IPS-NIHi7 (cell line): Measurements from ENCODE around the gene TFCP2.

ENCODE experiments used
- DNase-seq: peaks from one replicate; pipeline ENCODE4 v3.0.0; 2012; ENCODE audit warnings: mixed read lengths; ENCODE audit errors: extremely low spot score

Gene TFCP2

DNA sequence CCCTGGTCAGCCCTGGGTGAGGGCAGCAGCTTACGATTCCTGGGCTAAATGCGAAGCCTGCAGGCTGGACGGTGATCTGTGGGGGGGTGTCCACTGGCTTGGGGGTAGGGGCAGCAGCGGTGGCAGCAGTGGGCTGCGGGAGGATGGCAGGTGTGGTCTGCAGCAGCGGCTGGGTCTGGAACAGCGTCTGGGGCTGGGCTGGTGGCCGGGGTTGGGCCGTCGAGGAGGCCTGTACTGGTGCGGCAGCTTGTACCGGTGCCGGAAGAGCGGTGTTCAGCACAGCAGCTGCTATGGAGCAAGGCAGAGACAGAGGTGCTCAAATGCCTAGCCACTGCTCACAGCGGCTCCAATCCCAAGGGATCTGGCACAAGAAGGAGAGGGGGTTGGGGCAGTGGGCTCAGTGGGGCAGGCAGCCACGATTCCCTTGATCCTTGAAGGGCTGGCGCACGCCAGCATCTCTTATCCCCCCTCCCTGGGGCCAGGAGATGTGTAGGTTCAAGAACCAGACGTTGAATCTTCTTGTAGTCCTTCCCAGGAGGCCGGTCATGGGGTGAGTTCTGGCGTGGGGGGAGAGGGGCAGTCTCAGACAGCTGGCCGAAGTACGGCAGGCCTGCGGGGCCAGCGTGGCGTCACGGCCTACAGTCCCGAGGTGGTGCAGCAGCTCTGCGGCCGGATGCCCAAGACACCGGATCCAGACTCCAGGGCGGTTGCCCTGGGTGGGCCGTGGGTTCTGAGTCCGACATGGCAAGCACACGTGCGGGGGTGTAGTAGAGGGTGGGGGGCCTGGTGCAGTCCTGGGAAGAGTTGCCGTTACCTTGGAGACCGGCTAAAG lies 25.0 kb upstream of the TFCP2 start:
- no peak for DNase-seq

GRCh38 chr12:51196547-51196946 lies 23.6 kb upstream of the TFCP2 start:
- no peak for DNase-seq

GRCh38 chr12:51195841-51196240 lies 22.9 kb upstream of the TFCP2 start:
- DNase-seq = no peak

- DNase-seq = no peak
Measured at GRCh38 chr12:51192284-51192671, 19.3 kb upstream of the TFCP2 start.

- no peak for DNase-seq
Measured at GRCh38 chr12:51191516-51192283, 18.8 kb upstream of the TFCP2 start.

GRCh38 chr12:51190820-51191219 lies 17.9 kb upstream of the TFCP2 start:
- no peak for DNase-seq

DNA sequence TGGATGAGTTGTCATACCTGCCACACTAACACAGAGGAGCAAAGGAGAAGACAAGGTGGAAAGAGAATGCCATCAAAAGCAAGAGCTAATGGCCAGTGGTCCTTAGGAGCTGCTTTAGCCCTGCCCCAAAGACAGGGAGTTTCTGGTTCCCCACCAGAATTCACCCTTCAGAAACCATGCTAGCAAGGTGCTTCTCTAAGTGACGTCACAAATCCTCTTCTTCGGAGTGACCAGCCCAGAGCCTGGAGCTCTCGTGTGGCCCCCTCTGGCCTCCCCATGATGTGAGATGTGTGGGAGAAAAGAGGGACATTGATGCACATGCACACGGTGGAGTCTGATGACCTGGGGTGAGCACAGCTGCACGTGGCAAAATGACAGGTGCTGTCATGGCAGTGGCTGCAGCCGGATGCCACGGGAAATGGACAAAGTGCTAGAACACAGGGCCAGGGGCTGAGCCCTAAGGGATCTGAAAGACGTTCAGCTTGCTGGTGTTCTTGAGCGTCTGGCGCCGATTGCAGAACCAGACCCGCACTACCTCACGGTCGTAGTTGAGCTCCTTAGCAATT lies 16.9 kb upstream of the TFCP2 start:
- DNase-seq = no peak

DNA sequence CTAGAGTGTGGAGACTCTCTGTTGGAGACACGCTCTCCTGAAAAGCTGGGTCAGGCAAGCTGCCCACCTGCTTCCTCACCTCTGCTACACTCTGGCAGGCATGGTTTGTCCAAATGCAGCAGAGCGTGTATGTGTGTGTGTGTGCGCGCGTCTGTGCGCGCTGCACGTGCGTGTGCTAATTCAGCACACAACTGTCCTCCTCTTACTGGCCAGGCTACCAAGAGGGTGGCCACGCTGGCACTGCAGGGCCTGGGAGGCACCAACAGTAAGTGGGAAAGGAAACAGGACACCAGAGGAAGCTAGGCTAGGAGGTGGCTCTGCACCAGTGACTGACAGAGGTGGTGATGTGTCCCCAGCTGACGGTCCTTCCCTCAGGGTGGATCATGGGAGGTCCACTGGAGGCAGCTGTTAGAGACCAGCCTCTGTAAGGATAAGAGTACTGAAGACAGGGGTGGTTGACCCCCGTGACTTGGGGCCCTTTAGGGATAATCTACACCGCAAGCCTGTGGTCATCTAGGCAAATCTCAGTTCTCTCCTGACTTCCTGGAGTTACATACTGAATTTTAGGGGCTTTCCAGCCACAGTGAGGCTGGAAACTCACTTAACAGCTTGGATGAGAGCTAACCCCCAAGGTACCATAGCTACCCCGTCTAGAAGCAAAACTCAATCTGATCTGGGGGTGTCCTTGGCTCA lies 15.6 kb upstream of the TFCP2 start:
- DNase-seq = no peak

DNA sequence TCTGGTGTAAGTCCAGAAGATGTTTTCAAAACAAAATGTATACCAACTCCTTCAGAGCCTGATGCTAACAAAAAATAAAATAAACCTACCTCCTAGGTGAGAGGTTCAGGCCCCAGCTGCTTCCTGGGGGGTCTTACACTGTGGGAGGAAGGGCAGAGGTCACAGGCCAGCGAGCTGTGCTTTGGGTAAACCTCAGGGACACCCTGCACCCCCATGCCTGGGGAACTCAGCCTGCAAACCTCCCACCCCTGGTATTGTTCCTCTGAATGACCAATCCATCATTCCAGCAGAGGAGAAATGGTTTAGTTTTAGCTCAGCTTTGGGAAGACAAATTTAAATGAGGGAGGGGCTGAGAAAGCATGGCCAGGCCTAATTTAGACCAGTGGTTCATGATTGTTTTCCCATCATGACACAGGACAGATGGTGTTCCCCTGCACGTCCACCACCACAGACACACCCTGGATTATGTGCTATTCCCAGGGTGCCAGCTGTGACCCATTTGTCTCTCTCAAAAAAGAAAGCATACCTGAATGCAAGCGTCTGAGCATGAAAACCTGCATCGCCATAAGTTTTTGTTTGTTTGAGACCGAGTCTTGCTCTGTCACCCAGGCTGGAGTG lies 14.5 kb upstream of the TFCP2 start:
- DNase-seq = no peak

GRCh38 chr12:51186465-51187085 lies 13.6 kb upstream of the TFCP2 start:
- no peak for DNase-seq

DNA sequence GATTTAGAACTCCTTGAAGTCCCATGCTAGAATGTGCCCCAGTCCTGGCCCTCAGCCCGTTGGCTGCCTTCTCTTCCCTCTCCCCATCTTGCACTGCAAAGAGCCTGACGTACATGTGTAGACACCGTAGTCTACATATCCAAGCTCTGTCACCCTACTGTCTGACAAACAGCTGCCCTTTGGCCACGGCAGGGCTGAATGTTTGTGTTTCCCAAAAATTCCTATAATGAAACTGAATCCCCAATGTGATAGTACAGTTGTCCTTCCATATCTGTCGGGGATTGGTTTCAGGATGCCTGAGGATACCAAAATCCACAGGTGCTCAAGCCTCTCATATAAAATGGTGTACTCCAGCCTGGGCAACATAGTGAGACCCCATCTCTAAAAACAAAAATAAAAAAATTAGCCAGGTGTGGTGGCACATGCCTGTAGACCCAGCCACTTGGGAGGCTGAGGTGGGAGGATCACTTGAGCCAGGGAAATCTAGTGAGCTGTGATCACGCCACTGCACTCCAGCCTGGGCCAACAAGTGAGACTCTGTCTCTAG lies 12.3 kb upstream of the TFCP2 start:
- DNase-seq = no peak

DNA sequence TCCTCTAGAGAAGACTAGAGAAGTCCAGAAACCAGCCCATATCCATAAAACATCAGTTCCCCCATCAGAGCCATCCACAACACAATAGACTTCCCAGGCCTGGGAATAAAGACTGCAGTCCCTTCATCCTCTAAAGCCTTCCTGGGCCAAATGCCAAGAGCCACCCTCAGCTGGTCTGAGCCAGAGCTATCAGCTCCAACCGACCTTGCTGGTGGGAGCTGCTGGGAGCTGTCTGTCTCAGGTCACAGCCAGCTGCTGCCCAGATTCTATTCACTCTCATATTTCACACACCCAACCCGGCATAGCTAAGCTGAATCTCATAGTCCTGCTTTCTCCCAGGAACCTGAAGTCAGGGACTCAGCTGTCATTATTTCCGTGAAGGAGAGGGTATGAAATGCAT lies 10.9 kb upstream of the TFCP2 start:
- DNase-seq = peak; percentile 9

- DNase-seq = no peak
Measured at GRCh38 chr12:51183349-51183748, 10.4 kb upstream of the TFCP2 start.

DNA sequence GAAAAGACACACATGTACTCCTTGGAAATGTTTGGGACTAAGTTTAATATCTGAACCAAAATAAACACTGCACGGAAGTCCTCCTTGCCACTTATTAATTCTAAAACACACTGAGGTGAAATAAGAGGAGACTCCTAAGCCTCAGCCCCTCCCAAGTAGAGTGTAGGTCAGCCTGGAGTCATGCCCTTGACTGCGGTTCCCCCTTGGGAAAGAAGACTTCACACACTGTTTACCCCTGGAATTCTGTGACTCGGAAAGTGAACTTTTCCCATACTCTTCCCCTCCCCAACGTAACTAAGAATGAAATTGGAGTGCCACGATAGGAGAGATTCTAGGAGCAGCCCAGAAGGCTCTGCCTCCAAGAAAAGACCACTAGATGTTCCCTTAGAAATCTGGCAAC lies 8.6 kb upstream of the TFCP2 start:
- DNase-seq = no peak

DNA sequence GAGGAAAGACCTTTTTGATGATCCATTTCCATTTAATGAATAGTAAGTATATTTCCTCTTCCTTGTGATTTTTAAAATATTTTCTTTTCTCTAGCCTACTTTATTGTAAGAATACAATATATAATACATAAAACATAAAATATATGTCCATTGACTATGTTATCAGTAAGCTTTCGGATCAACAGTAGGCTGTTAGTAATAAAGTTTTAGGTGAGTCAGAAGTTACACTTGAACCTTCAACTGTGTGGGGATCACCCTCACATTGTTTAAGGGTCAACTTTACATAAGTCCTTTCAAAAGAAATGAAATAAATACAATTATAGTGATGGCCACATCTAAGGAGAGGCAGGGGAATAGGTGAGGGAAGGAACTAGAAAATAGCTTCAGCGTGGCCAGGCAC lies 5.0 kb upstream of the TFCP2 start:
- DNase-seq = no peak

- no peak for DNase-seq
Measured at GRCh38 chr12:51174501-51174900, 1.6 kb upstream of the TFCP2 start.

DNA sequence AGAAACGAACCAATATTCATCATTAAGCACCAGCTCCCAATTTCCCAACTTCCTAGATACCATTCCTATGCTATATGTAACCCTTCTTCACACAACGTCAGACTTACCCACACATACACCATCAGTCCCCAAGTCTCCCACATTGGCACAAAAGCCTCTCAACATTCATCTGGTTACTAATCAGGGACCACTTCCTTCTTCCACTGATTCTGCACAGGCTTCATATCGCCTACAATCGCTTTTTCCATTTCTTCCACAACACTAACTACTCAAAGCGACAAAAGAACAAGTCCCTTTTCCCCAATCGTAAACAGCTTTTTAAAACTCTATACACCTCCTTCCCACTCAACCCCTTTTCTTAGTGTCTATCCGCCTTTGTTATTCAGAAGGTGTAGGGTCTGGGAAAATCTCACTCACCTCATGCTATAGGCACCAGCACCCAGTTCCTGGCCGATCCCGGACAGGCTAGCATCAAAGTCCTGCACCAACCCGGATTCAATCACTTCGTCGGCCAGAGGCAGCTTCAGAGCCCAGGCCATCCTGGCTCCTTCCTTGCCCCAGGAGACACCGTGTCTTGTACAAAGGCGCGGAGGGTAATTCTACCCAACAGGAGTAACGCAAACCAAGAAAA lies 936 bp downstream of the TFCP2 start:
- DNase-seq = peak; percentile 43

GRCh38 chr12:51163795-51164194 lies 9.1 kb downstream of the TFCP2 start:
- DNase-seq = no peak

DNA sequence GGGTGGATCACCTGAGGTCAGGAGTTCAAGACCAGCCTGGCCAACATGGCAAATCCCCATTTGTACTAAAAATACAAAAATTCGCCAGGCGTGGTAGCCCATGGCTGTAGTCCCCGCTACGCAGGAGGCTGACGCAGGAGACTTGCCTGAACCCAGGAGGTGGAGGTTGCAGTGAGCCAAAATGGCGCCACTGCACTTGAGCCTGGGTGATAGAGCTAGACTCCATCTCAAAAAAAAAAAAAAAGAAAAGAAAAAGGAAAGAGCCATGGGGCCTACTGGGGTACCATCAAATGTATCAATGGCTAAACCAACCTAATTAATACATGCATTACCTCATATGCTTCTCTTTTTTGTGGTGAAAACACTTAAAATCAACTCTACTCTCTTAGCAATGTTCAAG lies 10.7 kb downstream of the TFCP2 start:
- no peak for DNase-seq

GRCh38 chr12:51160814-51161459 lies 12.0 kb downstream of the TFCP2 start:
- no peak for DNase-seq
